Stimulated activated CD4-positive, alpha-beta T cell treated with anti-CD3 and anti-CD28 coated beads, Interleukin-4, amount 100 ng/mL, for 48 hours (primary cell): ENCODE results near the gene MTHFD1.
"Not testable (repeated sequence)": the region's sequence is repeated elsewhere in the genome, so short reads cannot be mapped to it uniquely, and the experiment has no call there.

ENCODE experiments used
- DNase-seq, 2 donors: peaks; one replicate each; pipeline ENCODE4 v3.0.0-alpha.2; 2020; ENCODE audit warnings: low read depth in 2 of 2

MTHFD1 gene

DNA sequence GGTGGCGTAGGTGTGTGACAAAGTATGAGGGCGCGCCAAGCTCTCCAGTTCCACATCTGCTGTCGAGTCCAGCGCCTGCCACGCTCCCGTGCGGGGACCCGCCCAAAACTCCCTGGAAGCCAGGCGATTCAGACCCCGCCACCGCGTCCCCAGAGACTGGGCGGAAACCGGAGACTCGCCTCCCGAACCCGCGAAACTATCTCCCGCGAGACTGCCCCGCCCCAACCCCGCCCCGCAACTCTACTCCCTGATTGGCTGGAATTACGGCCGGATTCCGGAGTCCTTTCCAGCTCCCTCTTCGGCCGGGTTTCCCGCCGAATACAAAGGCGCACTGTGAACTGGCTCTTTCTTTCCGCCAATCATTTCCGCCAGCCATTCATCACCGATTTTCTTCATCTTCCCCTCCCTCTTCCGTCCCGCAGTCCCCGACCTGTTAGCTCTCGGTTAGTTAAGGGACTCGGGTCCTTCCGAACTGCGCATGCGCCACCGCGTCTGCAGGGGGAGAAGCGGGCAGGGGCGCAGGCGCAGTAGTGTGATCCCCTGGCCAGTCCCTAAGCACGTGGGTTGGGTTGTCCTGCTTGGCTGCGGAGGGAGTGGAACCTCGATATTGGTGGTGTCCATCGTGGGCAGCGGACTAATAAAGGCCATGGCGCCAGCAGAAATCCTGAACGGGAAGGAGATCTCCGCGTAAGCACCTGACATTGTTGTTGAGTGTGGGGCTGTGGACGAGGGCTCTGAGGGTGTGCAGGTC lies at the start of gene MTHFD1:
TSS of gene MTHFD1 (plus strand) at position 572 of the 751 bp plus-strand sequence. CDS start at position 647, 75 bp downstream.
- DNase-seq, result peak; percentile 97 to 98

GRCh38 chr14:64338616-64339316 lies 49.4 kb upstream of the MTHFD1 start:
- peak; percentile 74 to 91 for DNase-seq

DNA sequence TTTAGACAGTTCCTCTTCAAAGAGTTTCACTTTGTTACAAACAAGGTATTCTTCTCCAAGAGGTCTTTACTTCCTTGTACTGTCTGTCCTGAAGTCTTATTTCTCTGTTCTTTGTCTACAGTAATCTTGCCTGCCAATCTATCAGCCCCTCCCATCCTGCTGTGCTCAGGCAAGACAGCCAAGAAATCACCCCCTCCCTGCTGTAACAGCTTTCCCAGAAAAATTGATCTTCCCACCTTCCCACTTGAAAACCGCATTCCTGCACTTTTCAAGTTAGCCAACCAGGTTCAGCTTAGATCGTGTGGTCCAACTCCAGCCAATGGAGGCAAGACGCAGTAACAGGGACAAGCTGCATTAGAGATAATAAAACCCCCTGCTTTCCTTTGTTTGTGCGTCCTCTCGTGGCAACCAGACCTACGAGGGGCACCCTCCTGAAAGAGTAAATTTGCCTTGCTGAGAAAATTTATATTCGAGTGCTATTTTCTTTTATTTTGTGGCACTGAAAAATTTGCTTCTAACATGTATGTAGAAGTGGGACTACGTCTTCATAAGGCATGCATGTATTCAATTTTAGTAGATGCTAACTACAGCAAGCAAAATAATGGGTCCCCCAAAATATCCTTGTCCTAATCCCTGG lies 47.5 kb upstream of the MTHFD1 start:
- DNase-seq, result no peak

GRCh38 chr14:64347748-64348147 lies 40.4 kb upstream of the MTHFD1 start:
- no peak for DNase-seq

DNA sequence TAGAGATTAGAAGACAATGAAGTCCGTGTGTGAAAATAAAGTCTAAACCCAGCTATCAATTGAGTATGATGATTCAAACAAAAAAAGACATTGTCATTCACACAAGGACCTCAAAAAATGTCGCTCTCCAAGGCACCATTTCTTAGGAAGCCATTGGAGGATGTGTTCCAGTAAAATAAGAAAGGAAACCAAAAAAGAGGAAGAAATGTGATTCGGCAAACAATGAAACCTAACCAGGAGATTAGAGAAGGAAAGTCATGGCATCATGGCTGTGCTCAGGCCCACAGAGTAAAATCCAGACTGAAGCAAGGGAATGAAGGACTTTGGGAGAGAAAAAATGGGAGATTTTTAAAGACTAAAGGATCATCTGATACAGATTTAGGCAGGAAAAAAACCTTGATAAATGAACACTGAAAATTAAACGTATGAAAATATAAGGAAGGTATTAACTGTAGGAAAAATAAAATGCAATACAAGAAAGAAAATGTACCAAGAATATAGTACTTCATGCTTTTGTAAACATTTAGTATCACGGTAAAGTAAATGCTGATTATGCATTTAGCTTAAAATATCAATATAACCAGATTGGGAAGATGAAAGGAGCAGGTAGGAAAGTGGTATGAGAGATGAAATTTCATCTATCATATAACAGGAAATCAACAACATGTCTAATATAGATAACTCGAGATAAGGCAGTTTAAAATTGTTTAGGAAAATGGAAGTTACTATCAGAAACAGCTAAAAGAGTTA lies 38.2 kb upstream of the MTHFD1 start:
- no peak for DNase-seq

DNA sequence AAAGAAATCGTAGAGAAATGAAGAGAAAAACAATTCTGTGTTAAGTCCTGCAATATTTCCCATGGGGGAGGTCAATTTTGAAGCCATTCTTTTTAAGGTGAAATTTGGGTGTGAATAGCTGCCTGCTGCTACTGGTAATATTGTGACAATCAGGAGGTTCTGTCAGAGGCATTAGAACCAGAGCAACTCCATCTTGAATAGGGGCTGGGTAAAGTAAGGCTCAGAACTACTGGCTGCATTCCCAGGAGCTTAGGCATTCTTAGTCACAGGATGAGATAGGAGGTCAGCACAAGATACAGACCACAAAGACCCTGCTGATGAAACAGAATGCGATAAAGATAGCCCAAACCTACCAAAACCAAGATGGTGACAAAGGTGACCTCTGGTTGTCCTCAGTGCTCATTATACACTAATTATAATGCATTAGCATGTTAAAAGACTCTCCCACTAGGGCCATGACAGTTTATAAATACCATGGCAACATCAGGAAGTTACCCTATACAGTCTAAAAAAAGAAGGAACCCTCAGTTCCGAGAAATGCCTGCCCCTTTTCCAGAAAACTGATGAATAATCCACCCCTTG lies 24.8 kb upstream of the MTHFD1 start:
- no peak for DNase-seq

DNA sequence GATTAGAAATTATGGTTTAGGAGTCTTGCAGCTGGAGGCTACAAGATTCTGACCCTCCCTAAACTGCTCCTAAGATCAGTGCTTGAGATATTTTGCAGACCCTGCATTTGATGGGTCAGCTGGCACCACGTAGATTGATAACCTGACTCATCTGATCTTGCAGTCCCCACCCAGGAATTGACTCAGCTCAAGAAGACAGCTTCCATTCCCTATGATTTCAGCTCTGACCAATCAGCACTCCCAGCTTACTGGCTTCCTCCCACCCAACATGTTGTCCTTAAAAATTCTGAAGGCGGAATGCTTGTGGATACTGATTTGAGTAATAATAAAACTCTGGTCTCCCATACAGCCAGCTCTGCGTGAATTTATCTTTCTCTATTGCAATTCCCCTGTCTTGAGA lies 23.2 kb upstream of the MTHFD1 start:
- DNase-seq, result no peak

- DNase-seq, result not testable (repeated sequence)
Observed at GRCh38 chr14:64365358-64365889, 22.7 kb upstream of the MTHFD1 start.

DNA sequence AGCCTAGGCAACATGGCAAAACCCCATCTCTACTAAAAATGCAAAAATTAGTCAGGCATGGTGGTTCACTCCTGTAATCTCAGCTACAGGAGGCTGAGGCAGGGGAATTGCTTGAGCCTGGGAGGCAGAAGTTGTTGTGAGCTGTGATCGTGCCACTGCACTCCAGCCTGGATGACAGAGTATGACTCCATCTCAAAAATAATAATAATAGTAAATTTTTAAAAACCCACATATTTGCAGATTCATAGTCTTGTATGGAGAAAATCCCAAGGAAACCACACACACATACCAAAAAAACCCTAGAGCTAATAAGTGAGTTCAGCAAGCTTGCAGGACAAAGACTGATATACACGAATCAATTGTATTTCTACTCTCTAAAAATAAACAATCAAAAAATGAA lies 19.0 kb upstream of the MTHFD1 start:
- DNase-seq, result no peak

DNA sequence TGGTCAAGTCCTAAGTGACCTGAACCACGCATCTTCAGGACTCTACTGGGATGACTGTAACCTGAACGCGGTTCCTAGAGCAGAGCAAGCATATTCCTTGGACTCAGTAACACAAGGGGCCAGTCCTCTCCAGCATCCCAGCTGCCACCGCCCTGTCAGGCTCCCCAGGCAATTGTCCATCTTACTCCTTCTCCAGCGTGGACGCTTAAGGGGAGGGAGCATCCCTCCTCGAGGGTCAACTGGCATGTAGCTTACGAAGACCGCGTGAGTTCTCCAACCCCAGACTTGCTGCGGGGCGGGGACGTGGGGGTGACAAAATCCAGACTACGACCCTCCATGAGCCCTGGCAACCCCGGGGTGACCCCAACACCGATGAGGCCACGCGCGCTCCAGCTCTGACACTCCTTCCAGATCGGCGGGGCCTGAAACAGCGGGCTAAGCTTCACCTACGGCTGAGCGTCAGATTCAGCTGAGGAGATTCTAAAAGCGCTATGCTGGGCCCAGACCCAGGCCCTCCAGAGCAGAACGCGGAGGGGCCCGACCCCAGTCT lies 846 bp upstream of the MTHFD1 start:
- peak in 1 of 2 donors; percentile 9 for DNase-seq

DNA sequence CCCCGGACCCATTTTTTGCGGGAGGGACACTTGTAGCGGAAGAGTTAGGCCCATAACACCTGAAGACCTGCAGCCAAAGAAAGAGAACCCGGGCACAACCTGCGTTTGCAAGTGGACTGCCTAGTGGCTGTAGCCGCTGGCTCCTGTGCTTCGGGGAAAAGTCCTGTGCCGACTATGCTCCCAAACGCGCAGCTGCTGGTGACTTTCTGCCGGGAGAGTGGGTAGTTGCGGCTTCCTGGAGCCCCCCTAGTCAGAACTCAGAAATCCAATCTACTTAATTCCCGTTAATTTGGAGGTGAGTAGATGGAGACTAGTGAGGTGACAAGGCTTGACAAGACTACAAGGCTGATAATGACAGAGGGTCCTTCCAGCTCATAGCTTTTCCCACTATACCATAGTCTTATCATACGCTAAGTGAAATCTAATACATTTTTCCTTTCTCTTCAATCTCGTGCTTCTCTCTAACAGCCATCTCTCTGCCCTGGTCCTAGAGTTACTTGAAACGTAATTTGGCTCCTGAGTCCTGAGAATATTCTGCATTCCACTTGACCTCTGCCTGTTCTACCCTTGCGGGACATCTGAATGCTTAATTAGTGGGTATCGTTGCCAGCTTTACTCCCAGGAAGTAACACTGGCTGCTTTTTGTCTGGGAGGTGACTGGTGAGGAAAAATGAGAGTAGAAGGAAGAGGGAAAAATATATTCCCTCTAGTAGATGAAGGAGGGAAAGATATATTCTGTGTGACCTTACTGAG lies 556 bp downstream of the MTHFD1 start:
- peak in 1 of 2 donors; percentile 20 for DNase-seq

DNA sequence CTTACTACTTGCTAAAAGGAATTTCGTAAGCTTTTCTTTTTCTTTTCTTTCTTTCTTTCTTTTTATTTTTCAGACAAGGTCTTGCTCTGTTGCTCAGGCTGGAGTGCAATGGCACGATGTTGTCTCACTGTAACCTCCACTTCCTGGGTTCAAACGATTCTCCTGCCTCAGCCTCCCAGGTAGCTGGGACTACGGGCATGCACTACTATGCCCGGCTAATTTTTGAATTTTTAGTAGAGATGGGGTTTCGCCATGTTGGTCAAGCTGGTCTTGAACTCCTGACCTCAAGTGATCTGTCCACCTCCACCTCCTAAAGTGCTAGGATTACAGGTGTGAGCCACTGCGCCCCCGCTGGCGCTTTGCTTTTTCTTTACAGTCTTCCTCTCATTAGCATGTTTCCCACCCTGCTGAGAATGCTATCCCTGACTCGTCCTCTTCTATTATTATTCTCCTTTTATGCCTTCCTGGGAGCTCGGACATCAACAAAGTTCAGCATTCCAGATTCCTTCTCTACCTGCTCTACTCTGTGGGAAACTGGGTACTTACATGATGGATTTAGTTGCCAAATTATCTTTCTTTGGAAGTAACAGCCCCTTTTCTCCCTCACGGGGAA lies 3.1 kb downstream of the MTHFD1 start:
- DNase-seq, result no peak

DNA sequence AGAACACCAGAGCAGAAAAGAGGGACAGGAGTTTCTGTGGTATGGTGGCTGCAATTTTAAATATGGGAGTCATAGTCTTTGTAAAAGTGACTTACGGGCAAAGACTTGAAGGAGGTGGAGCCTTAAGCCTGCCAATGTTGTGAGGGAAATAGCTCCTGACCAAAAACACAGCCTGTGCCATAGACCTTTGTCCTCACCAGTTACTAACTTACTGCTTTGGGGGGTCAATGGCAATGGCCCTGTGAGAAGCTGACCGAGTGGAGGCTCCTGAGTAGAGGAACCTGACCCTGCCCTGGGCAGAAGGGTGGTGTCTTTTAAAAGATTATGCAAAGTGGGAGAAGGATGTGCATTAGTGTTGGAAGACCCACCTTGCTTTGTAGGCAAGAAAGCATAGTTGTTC lies 3.8 kb downstream of the MTHFD1 start:
- no peak for DNase-seq

GRCh38 chr14:64393189-64393726 lies 5.1 kb downstream of the MTHFD1 start:
- DNase-seq, result not testable (repeated sequence)

GRCh38 chr14:64394423-64394822 lies 6.3 kb downstream of the MTHFD1 start:
- DNase-seq, result no peak

- DNase-seq, result no peak
Observed at GRCh38 chr14:64394977-64395633, 7.0 kb downstream of the MTHFD1 start.

- DNase-seq, result no peak
Observed at GRCh38 chr14:64400829-64401459, 12.8 kb downstream of the MTHFD1 start.

- no peak for DNase-seq
Observed at GRCh38 chr14:64401949-64402348, 13.8 kb downstream of the MTHFD1 start.

DNA sequence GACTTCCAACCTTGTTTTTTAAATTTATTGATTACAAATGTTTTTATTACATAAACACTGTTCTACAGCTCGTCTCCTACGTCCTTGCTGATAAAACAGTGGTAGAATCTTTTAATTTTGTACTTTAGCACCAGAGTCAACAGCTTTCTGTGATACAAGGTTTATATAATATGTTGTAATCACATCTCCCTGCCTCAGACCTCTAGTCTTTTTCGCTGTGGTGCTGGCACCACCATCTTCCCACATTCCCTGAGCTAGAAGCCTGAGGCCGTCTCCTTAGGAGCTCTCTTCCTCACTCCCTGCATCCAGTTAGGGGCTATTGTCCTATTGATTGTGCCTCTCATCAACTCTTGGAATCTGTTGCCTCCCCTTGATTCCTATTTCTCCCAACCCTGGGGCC lies 17.1 kb downstream of the MTHFD1 start:
- no peak for DNase-seq
